Astrocyte of the cerebellum (primary cell): ENCODE results near the gene CAMK4.

Experiments
- DNase-seq: peaks from one replicate; pipeline ENCODE4 v3.0.0-alpha.2; 2011; ENCODE audit warnings: low read depth
- H3K4me3 ChIP-seq: 2 replicates; pipeline ENCODE4 v1.5.1; 2011; ENCODE audit warnings: mild to moderate bottlenecking, low read depth, low read length, moderate library complexity
- CTCF ChIP-seq: IDR thresholded peaks from 2 replicates; pipeline ENCODE4 v1.5.1; 2012; ENCODE audit warnings: low read length, low read depth, moderate library complexity, mild to moderate bottlenecking; ENCODE audit errors: missing control alignments
- in situ Hi-C: cut with HindIII; loops from 2 replicates; pipeline ENCODE4 v1.10.0; 2017; ENCODE audit warnings: low sequenced_read_pairs

Gene CAMK4

DNA sequence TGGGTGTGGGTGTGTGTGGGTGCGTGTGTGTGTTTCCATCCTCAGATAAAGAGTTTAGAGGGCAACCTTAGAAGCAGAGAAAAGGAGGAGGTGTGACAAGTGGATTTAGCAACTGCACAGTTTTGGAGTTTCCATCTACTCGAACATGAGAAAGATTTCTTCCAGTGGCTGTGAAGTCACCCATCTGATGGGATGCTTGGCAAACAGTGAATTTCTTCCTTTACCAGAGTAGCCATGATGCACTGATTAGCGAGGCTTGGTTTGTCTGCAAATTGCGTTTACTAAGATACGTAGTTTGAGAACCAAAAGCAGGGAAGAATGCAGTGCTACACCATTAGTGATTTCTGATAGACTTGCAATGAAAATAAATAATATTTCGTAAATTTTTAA, 288.9 kb downstream of the CAMK4 start:
- in situ Hi-C loops = no loop called here
- DNase-seq = no peak
- peak overlapping the region; percentile 82 for H3K4me3 ChIP-seq
- TF ChIP-seq CTCF = no peak

- DNase-seq = no peak
- in situ Hi-C loops = no loop called here
- no peak overlapping the region for H3K4me3 ChIP-seq
- no peak for TF ChIP-seq CTCF
Observed at GRCh38 chr5:111514087-111514486, 289.9 kb downstream of the CAMK4 start.

GRCh38 chr5:111517853-111518501, 293.8 kb downstream of the CAMK4 start:
- no peak for TF ChIP-seq CTCF
- in situ Hi-C loops = no loop called here
- DNase-seq = no peak
- H3K4me3 ChIP-seq = no peak overlapping the region

- no peak for DNase-seq
- H3K4me3 ChIP-seq = no peak overlapping the region
- TF ChIP-seq CTCF = no peak
- in situ Hi-C loops = no loop called here
Observed at GRCh38 chr5:111518777-111519176, 294.6 kb downstream of the CAMK4 start.

DNA sequence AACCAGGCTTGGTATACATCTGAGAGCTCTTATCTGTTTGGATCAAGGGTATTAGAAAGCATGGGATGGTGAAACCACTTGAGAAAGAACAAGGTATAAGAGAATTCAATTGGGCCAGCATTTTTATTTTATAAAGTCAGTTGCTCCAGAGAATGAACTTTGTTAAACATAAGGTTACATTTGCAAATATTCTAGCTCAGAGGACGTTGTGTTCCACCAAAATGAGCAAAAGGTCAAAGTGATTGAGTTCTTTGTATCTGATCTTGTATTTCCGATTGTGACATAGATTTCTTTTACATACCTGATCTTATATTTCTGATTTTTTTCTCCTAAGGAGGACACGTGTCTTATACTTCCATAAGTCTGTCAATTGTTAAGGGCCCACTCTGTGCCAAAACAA, 296.7 kb downstream of the CAMK4 start:
- in situ Hi-C loops = no loop called here
- no peak overlapping the region for H3K4me3 ChIP-seq
- no peak for TF ChIP-seq CTCF
- DNase-seq = no peak

- DNase-seq = no peak
- TF ChIP-seq CTCF = no peak
- no peak overlapping the region for H3K4me3 ChIP-seq
- in situ Hi-C loops = loop anchor here (25.0 kb wide), 1 partner anchor 634 kb away; no protein-coding TSS in a partner anchor
Observed at GRCh38 chr5:111528056-111528455, 303.9 kb downstream of the CAMK4 start.
